Breast epithelium (tissue), 3 donors: ENCODE results near the gene PTPRG.

Experiments
- CTCF ChIP-seq, 3 donors: fragments of 450-650 bp; IDR thresholded peaks; one replicate each; pipeline ENCODE4 v1.5.1; 2016 to 2017; ENCODE audit warnings: antibody characterized with exemption in 3 of 3, mild to moderate bottlenecking in 3 of 3, moderate library complexity in 3 of 3
- POLR2A ChIP-seq: fragments of 450-650 bp; IDR thresholded peaks from one replicate; pipeline ENCODE4 v1.6.1; 2016; ENCODE audit warnings: antibody characterized with exemption, mild to moderate bottlenecking, moderate library complexity
- POLR2AphosphoS5 ChIP-seq, 3 donors: sonication (generic); formaldehyde crosslinking; IDR thresholded peaks; one replicate each; pipeline ENCODE4 v1.6.1; 2017; ENCODE audit warnings: antibody characterized with exemption in 3 of 3

DNA sequence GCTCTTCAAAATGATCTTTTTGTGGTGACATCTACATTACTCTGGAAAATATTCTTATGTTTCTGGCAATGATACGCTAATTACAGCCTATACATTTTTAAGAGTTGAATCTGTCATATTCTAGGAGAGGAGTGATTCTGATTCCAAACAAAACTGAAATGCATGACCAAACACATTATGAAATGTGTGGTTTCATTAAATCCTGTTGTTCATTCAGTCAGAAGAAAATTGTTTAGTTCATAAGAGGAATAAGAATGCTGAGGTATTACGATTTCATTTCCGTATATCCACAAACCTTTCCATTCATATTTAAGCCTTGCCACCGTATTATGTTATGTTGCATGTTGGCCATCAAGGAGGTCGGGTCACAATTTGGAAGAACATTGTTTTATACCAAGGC is 466.9 kb downstream of the PTPRG start:
- TF ChIP-seq POLR2AphosphoS5 (IDR thresholded peaks at IDR 0.05), result no peak
- TF ChIP-seq CTCF (IDR thresholded peaks at IDR 0.05), result no peak
- no peak for TF ChIP-seq POLR2A
